ENCODE results near the gene BAK1. TPM values are rescaled to one million over a fixed set of nuclear protein-coding genes. Genes with fewer than 3 reads are reported as not detected.

Gene BAK1
- total RNA-seq, 1 donor from 2014 or later = 19.7 TPM

GRCh38 chr6:33589392-33589730 lies 9.3 kb upstream of the BAK1 start:
- TF ChIP-seq CTCF (IDR thresholded peaks at IDR 0.05; ENCODE audit: borderline replicate concordance) = no peak
- peaks cover 56% of the 10 kb centered on the region for H3K4me1 ChIP-seq
- no peak for DNase-seq
- H3K27me3 ChIP-seq (ENCODE audit: low read depth) = no peaks in the 10 kb centered on the region
- H3K36me3 ChIP-seq = no peaks in the 10 kb centered on the region
- H3K27ac ChIP-seq (replicated peaks) = peak overlapping the region; percentile 92
- no peaks in the 10 kb centered on the region for H3K9me3 ChIP-seq (replicated peaks)
- peak overlapping the region; percentile 30 for H3K4me3 ChIP-seq
- intact Hi-C loops (cut with micrococcal nuclease) = loop anchor here (5.0 to 10.0 kb wide), 2 partner anchors 85 to 113 kb away; no protein-coding TSS in a partner anchor

GRCh38 chr6:33588894-33589293 lies 8.8 kb upstream of the BAK1 start:
- Histone ChIP-seq H3K4me1 (peaks cover 56% of the 10 kb centered on the region), H3K4me3 (no peak overlapping the region), H3K36me3 (no peaks in the 10 kb centered on the region), H3K9me3 (replicated peaks) (no peaks in the 10 kb centered on the region), H3K27ac (replicated peaks) (peak overlapping the region; percentile 92), H3K27me3 (ENCODE audit: low read depth) (no peaks in the 10 kb centered on the region)
- TF ChIP-seq CTCF (IDR thresholded peaks at IDR 0.05; ENCODE audit: borderline replicate concordance) = no peak
- intact Hi-C loops (cut with micrococcal nuclease) = loop anchor here (5.0 to 10.0 kb wide), 2 partner anchors 86 to 113 kb away; no protein-coding TSS in a partner anchor
- DNase-seq = no peak

- no peak for DNase-seq
- Histone ChIP-seq H3K4me1 (peaks cover 47% of the 10 kb centered on the region), H3K36me3 (no peaks in the 10 kb centered on the region), H3K9me3 (replicated peaks) (no peaks in the 10 kb centered on the region), H3K4me3 (no peak overlapping the region), H3K27me3 (ENCODE audit: low read depth) (no peaks in the 10 kb centered on the region), H3K27ac (replicated peaks) (no peak overlapping the region)
- TF ChIP-seq CTCF (IDR thresholded peaks at IDR 0.05; ENCODE audit: borderline replicate concordance) = no peak
- intact Hi-C loops (cut with micrococcal nuclease) = loop anchor here (5.0 to 10.0 kb wide), 2 partner anchors 87 to 115 kb away; no protein-coding TSS in a partner anchor
Observed at GRCh38 chr6:33587529-33587928, 7.5 kb upstream of the BAK1 start.

- Histone ChIP-seq H3K4me1 (peaks cover 44% of the 10 kb centered on the region), H3K27ac (replicated peaks) (peak overlapping the region; percentile 41), H3K4me3 (no peak overlapping the region), H3K36me3 (no peaks in the 10 kb centered on the region), H3K9me3 (replicated peaks) (no peaks in the 10 kb centered on the region), H3K27me3 (ENCODE audit: low read depth) (no peaks in the 10 kb centered on the region)
- DNase-seq = no peak
- intact Hi-C loops (cut with micrococcal nuclease) = loop anchor here (5.0 to 10.0 kb wide), 2 partner anchors 89 to 116 kb away; no protein-coding TSS in a partner anchor
- TF ChIP-seq CTCF (IDR thresholded peaks at IDR 0.05; ENCODE audit: borderline replicate concordance) = no peak
Observed at GRCh38 chr6:33586108-33586640, 6.1 kb upstream of the BAK1 start.

- TF ChIP-seq CTCF (IDR thresholded peaks at IDR 0.05; ENCODE audit: borderline replicate concordance) = peak; percentile 99
- intact Hi-C loops (cut with micrococcal nuclease) = loop anchor here (5.0 to 10.0 kb wide), 2 partner anchors 89 to 117 kb away; no protein-coding TSS in a partner anchor
- Histone ChIP-seq H3K36me3 (no peaks in the 10 kb centered on the region), H3K27ac (replicated peaks) (peak overlapping the region; percentile 41), H3K4me1 (peaks cover 40% of the 10 kb centered on the region), H3K4me3 (no peak overlapping the region), H3K27me3 (ENCODE audit: low read depth) (no peaks in the 10 kb centered on the region), H3K9me3 (replicated peaks) (no peaks in the 10 kb centered on the region)
- DNase-seq = peak; percentile 78
Observed at GRCh38 chr6:33585403-33586107, 5.5 kb upstream of the BAK1 start.

Measured in left ventricle myocardium inferior (tissue), 1 donor.